MG63 (cell line): ENCODE results near the gene SLC66A3. TPM values are rescaled to one million over a fixed set of nuclear protein-coding genes. Genes with fewer than 3 reads are reported as not detected.
"Not testable (repeated sequence)": the region's sequence is repeated elsewhere in the genome, so short reads cannot be mapped to it uniquely, and the experiment has no call there.

Source experiments
- DNase-seq: peaks from one replicate; pipeline ENCODE4 v3.0.0-alpha.2; 2020
- H3K27me3 ChIP-seq: fragments of 250-450 bp; sonication (Bioruptor Pico); 2 replicates; pipeline ENCODE4 v1.5.1; 2020; ENCODE audit warnings: mild to moderate bottlenecking, moderate library complexity
- H3K36me3 ChIP-seq: fragments of 250-450 bp; sonication (Bioruptor Pico); 2 replicates; pipeline ENCODE4 v1.5.1; 2020; ENCODE audit warnings: mild to moderate bottlenecking, moderate library complexity
- H3K4me3 ChIP-seq: fragments of 250-450 bp; sonication (Bioruptor Pico); 2 replicates; pipeline ENCODE4 v1.5.1; 2020; ENCODE audit warnings: mild to moderate bottlenecking, moderate library complexity
- H3K9me3 ChIP-seq: fragments of 250-450 bp; sonication (Bioruptor Pico); 2 replicates; pipeline ENCODE4 v1.5.1; 2020; ENCODE audit warnings: mild to moderate bottlenecking, moderate library complexity
- total RNA-seq: library from RNA; depleted of rRNA; stranded (reverse); fragments of >200 nt; shearing (Covaris generic); gene quantifications from 2 replicates; pipeline ENCODE4 v1.2.3, GENCODE V29; 2014; ENCODE audit warnings: low replicate concordance

Gene SLC66A3
- total RNA-seq, 1 experiment from 2014 or later = 30.4 TPM

GRCh38 chr2:11154923-11155380, 315 bp upstream of the SLC66A3 start:
- DNase-seq = peak; percentile 98
- Histone ChIP-seq H3K27me3 (no peaks in the 10 kb centered on the region), H3K4me3 (peak overlapping the region; percentile 46), H3K9me3 (no peaks in the 10 kb centered on the region), H3K36me3 (no peaks in the 10 kb centered on the region)

DNA sequence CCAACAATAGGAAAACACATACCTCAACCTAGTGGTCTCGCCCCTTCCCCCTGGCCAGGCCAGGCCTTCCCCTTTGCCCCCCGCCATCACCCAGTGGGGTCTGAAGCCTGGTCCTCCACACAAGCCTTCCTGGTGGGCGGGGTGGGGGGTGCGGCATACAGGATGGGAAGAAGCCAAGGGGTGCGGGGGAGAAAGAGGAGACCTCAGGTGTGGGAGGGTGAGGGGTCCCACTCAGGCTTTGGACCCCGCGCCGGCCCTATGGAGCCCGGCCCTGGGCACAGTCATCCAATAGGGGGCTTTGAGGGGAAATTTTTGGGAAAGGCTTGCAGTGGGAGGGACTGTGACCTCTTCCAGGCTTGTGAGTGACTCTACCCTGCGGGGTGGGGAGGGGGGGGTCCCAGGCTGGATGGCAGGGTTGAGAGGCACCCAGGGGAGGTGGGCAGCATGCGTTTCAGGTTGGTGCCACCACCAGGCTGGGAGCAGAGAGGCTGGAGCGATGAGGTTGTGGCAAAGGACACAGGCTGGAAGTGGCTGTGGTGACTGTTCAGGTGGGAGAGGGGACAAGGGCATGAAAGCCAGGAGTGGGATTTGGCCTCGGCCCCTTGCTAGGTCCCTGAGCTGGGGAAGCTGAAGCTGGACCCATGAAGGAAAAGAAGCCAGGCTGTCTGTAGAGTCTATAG, 1.3 kb downstream of the SLC66A3 start:
- Histone ChIP-seq H3K36me3 (no peaks in the 10 kb centered on the region), H3K9me3 (no peaks in the 10 kb centered on the region), H3K4me3 (no peak overlapping the region), H3K27me3 (no peaks in the 10 kb centered on the region)
- no peak for DNase-seq

GRCh38 chr2:11157296-11157695, 2.0 kb downstream of the SLC66A3 start:
- H3K4me3 ChIP-seq = no peak overlapping the region
- H3K36me3 ChIP-seq = no peaks in the 10 kb centered on the region
- DNase-seq = no peak
- H3K9me3 ChIP-seq = no peaks in the 10 kb centered on the region
- H3K27me3 ChIP-seq = no peaks in the 10 kb centered on the region

DNA sequence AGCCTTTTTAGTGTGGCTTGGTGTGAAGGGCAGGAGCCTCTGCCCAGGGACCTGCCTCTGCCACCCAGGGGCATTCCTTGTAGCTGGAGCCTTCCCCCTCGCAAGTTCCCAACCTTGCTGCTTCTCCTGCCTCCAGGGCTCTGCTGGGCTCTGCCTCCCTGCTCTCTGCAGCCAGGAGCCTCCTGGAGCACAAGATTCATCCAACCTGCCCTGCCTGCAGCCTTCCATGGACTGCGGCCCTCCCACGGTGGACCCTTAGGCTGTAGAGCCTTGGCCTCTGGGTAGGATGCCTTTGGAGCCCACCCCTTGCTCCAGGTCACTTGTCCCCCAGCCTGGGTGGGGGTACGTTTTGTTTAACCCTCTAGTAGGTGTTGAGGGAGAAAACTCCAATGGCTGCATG, 2.5 kb downstream of the SLC66A3 start:
- H3K27me3 ChIP-seq = no peaks in the 10 kb centered on the region
- DNase-seq = no peak
- H3K4me3 ChIP-seq = no peak overlapping the region
- no peaks in the 10 kb centered on the region for H3K9me3 ChIP-seq
- no peaks in the 10 kb centered on the region for H3K36me3 ChIP-seq

DNA sequence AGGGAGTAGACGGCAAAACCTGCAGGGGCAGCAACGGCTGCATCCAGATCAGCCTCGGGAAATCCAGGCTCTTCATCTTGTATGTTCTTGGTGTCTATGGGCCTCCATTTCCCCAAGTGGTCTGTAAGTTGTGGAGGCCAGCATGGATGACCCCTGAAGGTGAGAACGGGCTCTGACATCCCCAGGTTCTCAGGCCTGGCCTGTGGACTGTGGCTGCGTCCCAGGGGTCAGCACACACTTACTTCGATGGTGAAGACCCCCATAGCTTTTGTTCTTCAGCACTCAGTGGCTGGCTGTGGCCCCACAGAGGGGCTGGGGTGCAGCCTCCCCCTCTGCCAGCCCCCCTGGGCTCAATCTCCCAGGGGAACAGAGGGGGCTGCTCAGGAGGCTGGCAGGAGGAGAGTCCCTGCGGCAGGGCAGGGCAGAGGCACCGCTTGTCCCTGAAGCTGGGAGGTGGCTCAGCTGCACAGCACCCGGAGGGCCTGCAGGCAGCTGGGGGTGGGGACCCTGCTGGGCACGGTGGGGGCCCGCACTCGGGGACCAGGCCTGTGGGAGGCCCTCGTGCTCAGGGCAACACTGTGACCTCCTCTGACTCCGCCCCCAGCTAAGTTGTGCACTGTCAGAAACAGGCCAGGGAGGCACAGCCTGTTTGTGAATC, 3.8 kb downstream of the SLC66A3 start:
- no peaks in the 10 kb centered on the region for H3K36me3 ChIP-seq
- no peaks in the 10 kb centered on the region for H3K27me3 ChIP-seq
- DNase-seq = no peak
- H3K9me3 ChIP-seq = no peaks in the 10 kb centered on the region
- no peak overlapping the region for H3K4me3 ChIP-seq

- Histone ChIP-seq H3K36me3 (no peaks in the 10 kb centered on the region), H3K27me3 (no peaks in the 10 kb centered on the region), H3K9me3 (no peaks in the 10 kb centered on the region), H3K4me3 (no peak overlapping the region)
- no peak for DNase-seq
Measured at GRCh38 chr2:11159574-11160170, 4.4 kb downstream of the SLC66A3 start.

- H3K36me3 ChIP-seq = no peaks in the 10 kb centered on the region
- H3K27me3 ChIP-seq = no peaks in the 10 kb centered on the region
- H3K4me3 ChIP-seq = no peak overlapping the region
- no peak for DNase-seq
- no peaks in the 10 kb centered on the region for H3K9me3 ChIP-seq
Measured at GRCh38 chr2:11160256-11160655, 5.0 kb downstream of the SLC66A3 start.

- Histone ChIP-seq H3K27me3 (no peaks in the 10 kb centered on the region), H3K4me3 (no peak overlapping the region), H3K36me3 (no peaks in the 10 kb centered on the region), H3K9me3 (no peaks in the 10 kb centered on the region)
- DNase-seq = no peak
Measured at GRCh38 chr2:11160731-11161455, 5.6 kb downstream of the SLC66A3 start.

DNA sequence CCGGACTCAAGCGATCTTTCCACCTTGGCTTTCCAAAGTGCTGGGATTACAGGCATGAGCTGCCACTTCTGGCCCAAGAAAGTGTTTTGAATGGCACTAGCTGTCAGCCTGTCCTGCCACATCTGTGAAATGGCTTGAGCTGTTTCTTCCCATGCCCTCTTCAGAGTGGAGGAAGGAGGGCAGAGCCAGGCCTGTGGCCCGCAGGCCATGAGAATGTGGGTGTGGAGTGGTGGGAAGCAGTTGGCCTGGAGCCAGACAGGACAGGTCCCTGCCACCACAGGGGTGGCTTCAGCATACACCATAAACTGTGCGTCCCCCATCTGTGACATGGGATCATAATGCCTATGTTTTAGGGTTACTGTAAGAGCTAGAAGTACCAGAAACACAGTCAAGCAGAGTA, 6.5 kb downstream of the SLC66A3 start:
- H3K9me3 ChIP-seq = no peaks in the 10 kb centered on the region
- no peak for DNase-seq
- no peak overlapping the region for H3K4me3 ChIP-seq
- no peaks in the 10 kb centered on the region for H3K27me3 ChIP-seq
- no peaks in the 10 kb centered on the region for H3K36me3 ChIP-seq

DNA sequence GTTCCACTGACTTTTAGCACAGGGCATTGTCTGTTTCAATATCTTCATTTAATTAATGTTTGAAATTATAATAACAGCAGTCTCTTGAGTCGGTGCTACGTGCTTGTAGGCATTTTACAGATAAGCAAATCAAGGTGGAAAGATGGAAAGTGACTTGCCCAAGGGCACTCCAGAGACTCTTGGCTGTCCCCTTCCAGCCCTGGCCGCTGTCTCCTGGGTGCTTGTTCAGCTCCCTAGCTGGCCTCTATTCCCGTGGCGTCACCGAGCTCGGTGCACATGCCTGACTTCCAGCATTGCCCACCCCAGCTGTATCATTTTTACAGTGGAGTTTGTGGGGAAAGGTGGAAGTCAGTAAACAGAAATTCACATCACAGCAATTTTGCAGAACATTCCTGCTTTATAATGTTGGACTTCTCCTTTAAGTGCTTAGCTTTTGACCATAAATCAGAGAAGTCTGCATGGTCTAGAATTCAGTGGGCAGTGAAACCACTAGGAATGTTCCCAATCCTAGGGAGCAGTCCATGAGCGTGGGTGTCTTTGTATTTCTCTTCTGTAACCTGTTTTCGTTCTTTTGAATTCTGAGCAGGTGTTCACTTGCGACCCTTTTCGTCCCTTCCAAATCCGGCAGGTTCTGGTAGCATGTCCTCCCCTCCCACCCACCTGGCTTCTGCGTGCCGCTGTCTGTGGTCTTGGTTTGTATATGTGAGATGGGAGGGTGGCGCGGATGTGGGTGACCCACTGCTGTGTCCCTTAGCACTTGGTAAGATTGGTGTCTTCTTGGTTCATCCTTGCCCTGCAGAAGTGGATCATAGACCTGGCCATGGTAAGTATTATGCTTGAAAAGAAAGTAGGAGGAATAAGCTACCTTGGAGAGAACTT, 8.4 kb downstream of the SLC66A3 start:
- no peak overlapping the region for H3K4me3 ChIP-seq
- no peaks in the 10 kb centered on the region for H3K9me3 ChIP-seq
- DNase-seq = no peak

DNA sequence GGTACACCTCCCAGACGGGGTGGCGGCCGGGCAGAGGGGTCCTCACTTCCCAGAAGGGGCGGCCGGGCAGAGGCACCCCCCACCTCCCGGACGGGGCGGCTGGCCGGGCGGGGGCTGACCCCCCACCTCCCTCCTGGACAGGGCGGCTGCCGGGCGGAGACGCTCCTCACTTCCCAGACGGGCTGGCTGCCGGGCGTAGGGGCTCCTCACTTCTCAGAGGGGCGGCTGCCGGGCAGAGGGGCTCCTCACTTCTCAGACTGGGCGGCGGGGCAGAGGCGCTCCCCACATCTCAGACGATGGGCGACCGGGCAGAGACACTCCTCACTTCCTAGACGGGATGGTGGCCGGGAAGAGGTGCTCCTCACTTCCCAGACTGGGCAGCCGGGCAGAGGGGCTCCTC, 9.8 kb downstream of the SLC66A3 start:
- not testable (repeated sequence) for H3K9me3 ChIP-seq, DNase-seq, H3K4me3 ChIP-seq, H3K27me3 ChIP-seq, H3K36me3 ChIP-seq

More for the DNA sequence above, 8.4 kb downstream of the SLC66A3 start:
- H3K36me3 ChIP-seq = no peaks in the 10 kb centered on the region
- no peaks in the 10 kb centered on the region for H3K27me3 ChIP-seq

- Histone ChIP-seq H3K36me3 (no peaks in the 10 kb centered on the region), H3K27me3 (no peaks in the 10 kb centered on the region), H3K4me3 (no peak overlapping the region), H3K9me3 (no peaks in the 10 kb centered on the region)
- DNase-seq = no peak
Measured at GRCh38 chr2:11166476-11166875, 11.2 kb downstream of the SLC66A3 start.

DNA sequence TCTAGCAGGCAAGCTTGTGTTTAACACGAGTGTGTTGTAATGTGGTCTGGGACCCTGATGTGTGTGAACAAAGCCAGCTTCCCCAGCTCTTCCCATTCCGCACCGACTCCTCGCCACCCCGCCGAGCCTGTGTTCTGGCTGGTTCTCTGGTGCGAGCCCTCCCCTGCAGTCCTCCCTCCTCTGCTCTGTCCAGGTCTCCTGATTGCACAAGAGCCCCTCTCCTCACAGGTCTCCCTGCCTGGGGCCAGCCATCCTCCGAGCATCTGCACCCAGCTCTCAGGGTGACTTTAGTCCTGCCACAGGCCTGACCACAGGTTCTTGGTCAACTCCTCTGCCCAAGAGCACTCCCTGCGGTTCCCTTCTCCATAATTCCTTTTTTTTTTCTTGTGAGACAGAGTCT, 13.2 kb downstream of the SLC66A3 start:
- DNase-seq = no peak
- Histone ChIP-seq H3K4me3 (no peak overlapping the region), H3K36me3 (no peaks in the 10 kb centered on the region), H3K9me3 (no peaks in the 10 kb centered on the region), H3K27me3 (no peaks in the 10 kb centered on the region)

- H3K9me3 ChIP-seq = no peaks in the 10 kb centered on the region
- DNase-seq = no peak
- no peak overlapping the region for H3K4me3 ChIP-seq
- H3K36me3 ChIP-seq = no peaks in the 10 kb centered on the region
- no peaks in the 10 kb centered on the region for H3K27me3 ChIP-seq
Measured at GRCh38 chr2:11169333-11169732, 14.1 kb downstream of the SLC66A3 start.

GRCh38 chr2:11174222-11174621, 19.0 kb downstream of the SLC66A3 start:
- Histone ChIP-seq H3K4me3 (no peak overlapping the region), H3K27me3 (no peaks in the 10 kb centered on the region), H3K9me3 (no peaks in the 10 kb centered on the region), H3K36me3 (peaks cover 7% of the 10 kb centered on the region)
- no peak for DNase-seq

DNA sequence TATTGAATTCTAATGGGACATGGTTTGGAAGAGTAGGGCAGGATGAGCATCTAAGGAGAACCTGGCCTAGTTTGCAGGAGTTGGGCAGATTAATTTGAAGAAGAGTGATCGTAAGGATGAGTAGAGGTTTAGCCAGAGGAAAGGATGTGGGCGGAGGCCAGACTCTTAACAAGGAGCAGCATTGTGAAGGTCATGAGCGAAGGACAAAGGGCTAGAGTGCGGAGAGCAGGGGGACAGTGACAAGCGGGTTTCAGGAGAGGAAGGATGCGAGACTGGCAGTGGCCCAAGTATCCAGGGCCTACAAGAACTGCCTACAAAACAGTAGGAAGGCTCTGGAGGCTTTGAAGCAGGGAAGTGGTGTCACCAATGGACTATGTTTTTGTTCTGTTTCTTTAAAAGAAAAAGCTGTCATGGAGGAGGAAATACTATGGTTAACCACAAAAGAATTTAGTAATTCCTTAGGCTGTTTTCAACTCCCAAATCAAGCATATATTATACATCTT, 20.1 kb downstream of the SLC66A3 start:
- Histone ChIP-seq H3K36me3 (peaks cover 13% of the 10 kb centered on the region), H3K4me3 (no peak overlapping the region), H3K9me3 (no peaks in the 10 kb centered on the region), H3K27me3 (no peaks in the 10 kb centered on the region)
- DNase-seq = no peak
